ENCODE measurements around the gene SMU1. TPM values are rescaled to one million over a fixed set of nuclear protein-coding genes. Genes with fewer than 3 reads are reported as not detected.

SMU1 gene
- total RNA-seq, 1 experiment from 2014 or later, result 23.6 TPM

GRCh38 chr9:33102551-33103210, 26.2 kb upstream of the SMU1 start:
- intact Hi-C loops (cut with micrococcal nuclease; ENCODE audit: unreplicated experiment), result no loop called here
- Histone ChIP-seq H3K4me1 (peaks cover 7% of the 10 kb centered on the region; the same call in 1 of the 2 replicates), H3K36me3 (ENCODE audit: control insufficient read depth, insufficient read depth, low read length) (no peaks in the 10 kb centered on the region), H3K9me3 (no peaks in the 10 kb centered on the region), H3K4me3 (ENCODE audit: low read depth, low read length) (no peak overlapping the region), H3K27me3 (replicated peaks; ENCODE audit: control insufficient read depth, insufficient read depth, low read length) (no peaks in the 10 kb centered on the region)
- CTCF ChIA-PET, result interaction anchor here (0.6 kb wide), 1 partner anchor 69 kb away, joined by 3 read pairs; no protein-coding TSS in a partner anchor
- Mint-ChIP-seq H3K9me3 (ENCODE audit: unreplicated experiment) (no peaks in the 10 kb centered on the region), H3K27me3 (ENCODE audit: insufficient read depth, unreplicated experiment) (no peaks in the 10 kb centered on the region), H3K4me1 (ENCODE audit: low read depth, unreplicated experiment) (peaks cover 13% of the 10 kb centered on the region), H3K27ac (ENCODE audit: unreplicated experiment) (no peak overlapping the region), H3K4me3 (ENCODE audit: unreplicated experiment) (no peak overlapping the region), H3K36me3 (ENCODE audit: insufficient read depth, unreplicated experiment) (peaks cover 42% of the 10 kb centered on the region)
- no TSS peak for BruUV-seq (replicated peaks)
- no peak for DNase-seq
- POLR2A ChIA-PET, result no interaction called here
- TF ChIP-seq CTCF (IDR thresholded peaks at IDR 0.05; ENCODE audit: insufficient read depth in 1 of 2, low read depth in 1 of 2, low read length in 1 of 2, severe bottlenecking in 1 of 2, unreplicated experiment in 1 of 2), result no peak

- Histone ChIP-seq H3K27me3 (replicated peaks; ENCODE audit: control insufficient read depth, insufficient read depth, low read length) (no peaks in the 10 kb centered on the region), H3K4me1 (0 out of 2 replicates have a peak, but pooled peaks cover 7% of the 10 kb centered on the region), H3K4me3 (ENCODE audit: low read depth, low read length) (no peak overlapping the region), H3K36me3 (ENCODE audit: control insufficient read depth, insufficient read depth, low read length) (no peaks in the 10 kb centered on the region), H3K9me3 (no peaks in the 10 kb centered on the region)
- Mint-ChIP-seq H3K4me3 (ENCODE audit: unreplicated experiment) (no peak overlapping the region), H3K9me3 (ENCODE audit: unreplicated experiment) (no peaks in the 10 kb centered on the region), H3K27me3 (ENCODE audit: insufficient read depth, unreplicated experiment) (no peaks in the 10 kb centered on the region), H3K36me3 (ENCODE audit: insufficient read depth, unreplicated experiment) (peaks cover 35% of the 10 kb centered on the region), H3K27ac (ENCODE audit: unreplicated experiment) (peak overlapping the region; percentile 2), H3K4me1 (ENCODE audit: low read depth, unreplicated experiment) (peaks cover 13% of the 10 kb centered on the region)
- intact Hi-C loops (cut with micrococcal nuclease; ENCODE audit: unreplicated experiment), result no loop called here
- ChIA-PET POLR2A (no interaction called here), CTCF (no interaction called here)
- TF ChIP-seq CTCF (IDR thresholded peaks at IDR 0.05; ENCODE audit: insufficient read depth in 1 of 2, low read depth in 1 of 2, low read length in 1 of 2, severe bottlenecking in 1 of 2, unreplicated experiment in 1 of 2), result no peak
- BruUV-seq (replicated peaks), result no TSS peak
- DNase-seq, result no peak
Observed at GRCh38 chr9:33101104-33101951, 24.9 kb upstream of the SMU1 start.

- no peaks in the 10 kb centered on the region for H3K36me3 ChIP-seq (ENCODE audit: control insufficient read depth, insufficient read depth, low read length)
- Mint-ChIP-seq H3K4me3 (ENCODE audit: unreplicated experiment) (no peak overlapping the region), H3K9me3 (ENCODE audit: unreplicated experiment) (no peaks in the 10 kb centered on the region), H3K27me3 (ENCODE audit: insufficient read depth, unreplicated experiment) (no peaks in the 10 kb centered on the region), H3K27ac (ENCODE audit: unreplicated experiment) (no peak overlapping the region), H3K4me1 (ENCODE audit: low read depth, unreplicated experiment) (peaks cover 13% of the 10 kb centered on the region), H3K36me3 (ENCODE audit: insufficient read depth, unreplicated experiment) (peaks cover 28% of the 10 kb centered on the region)
- ChIA-PET POLR2A (no interaction called here), CTCF (no interaction called here)
- H3K9me3 ChIP-seq, result no peaks in the 10 kb centered on the region
- no peak overlapping the region for H3K4me3 ChIP-seq (ENCODE audit: low read depth, low read length)
- no peak for TF ChIP-seq CTCF (IDR thresholded peaks at IDR 0.05; ENCODE audit: insufficient read depth in 1 of 2, low read depth in 1 of 2, low read length in 1 of 2, severe bottlenecking in 1 of 2, unreplicated experiment in 1 of 2)
- DNase-seq, result no peak
- intact Hi-C loops (cut with micrococcal nuclease; ENCODE audit: unreplicated experiment), result no loop called here
- H3K4me1 ChIP-seq, result 0 out of 2 replicates have a peak, but pooled peaks cover 7% of the 10 kb centered on the region
- BruUV-seq (replicated peaks), result no TSS peak
- no peaks in the 10 kb centered on the region for H3K27me3 ChIP-seq (replicated peaks; ENCODE audit: control insufficient read depth, insufficient read depth, low read length)
Observed at GRCh38 chr9:33099754-33100153, 23.3 kb upstream of the SMU1 start.
